Kidney epithelial cell (primary cell): Measurements from ENCODE around the gene THEM5. TPM values are rescaled to one million over a fixed set of nuclear protein-coding genes. Genes with fewer than 3 reads are reported as not detected.
"Not testable (repeated sequence)": the region's sequence is repeated elsewhere in the genome, so short reads cannot be mapped to it uniquely, and the experiment has no call there.

Experiments used
- DNase-seq: peaks from one replicate; pipeline ENCODE4 v3.0.0-alpha.2; 2010; ENCODE audit warnings: low read depth
- H3K27me3 ChIP-seq: 2 replicates; pipeline ENCODE4 v1.6.0; 2011; ENCODE audit warnings: low read length; ENCODE audit not compliant: control insufficient read depth, insufficient read depth
- H3K36me3 ChIP-seq: 2 replicates; pipeline ENCODE4 v1.5.1; 2011; ENCODE audit warnings: low read length; ENCODE audit not compliant: control insufficient read depth, insufficient read depth
- H3K4me3 ChIP-seq: 2 replicates; pipeline ENCODE4 v1.5.1; 2011; ENCODE audit warnings: low read depth, mild to moderate bottlenecking, control low read depth, low read length
- CTCF ChIP-seq: IDR thresholded peaks from 2 replicates; pipeline ENCODE4 v1.5.1; 2011; ENCODE audit warnings: mild to moderate bottlenecking, moderate library complexity, low read length, control low read depth, inconsistent platforms; ENCODE audit not compliant: insufficient read depth, poor library complexity, severe bottlenecking
- total RNA-seq: library from RNA; depleted of rRNA; stranded (reverse); fragments of >200 nt; gene quantifications from 2 replicates; pipeline ENCODE4 v1.2.3, GENCODE V29; 2015

Gene THEM5
- total RNA-seq = not detected in 2 replicates

GRCh38 chr1:151853411-151853943 lies at the start of gene THEM5:
THEM5 (minus strand) TSS chr1:151853712; CDS start chr1:151853565, 147 bp downstream.
- no peaks in the 10 kb centered on the region for H3K36me3 ChIP-seq
- TF ChIP-seq CTCF = no peak
- peaks cover 7% of the 10 kb centered on the region for H3K27me3 ChIP-seq
- DNase-seq = no peak
- no peak within 1 kb of the TSS for H3K4me3 ChIP-seq

- Histone ChIP-seq H3K27me3 (no peaks in the 10 kb centered on the region), H3K4me3 (no peak overlapping the region), H3K36me3 (no peaks in the 10 kb centered on the region)
- TF ChIP-seq CTCF = no peak
- DNase-seq = no peak
These were observed 49.3 kb upstream of the THEM5 start for GRCh38 chr1:151902858-151903257.

GRCh38 chr1:151900804-151901203 lies 47.3 kb upstream of the THEM5 start:
- not testable (repeated sequence) for H3K27me3 ChIP-seq, H3K4me3 ChIP-seq, DNase-seq, H3K36me3 ChIP-seq

GRCh38 chr1:151898519-151898991 lies 45.0 kb upstream of the THEM5 start:
- H3K27me3 ChIP-seq = no peaks in the 10 kb centered on the region
- no peak overlapping the region for H3K4me3 ChIP-seq
- H3K36me3 ChIP-seq = no peaks in the 10 kb centered on the region
- no peak for DNase-seq
- no peak for TF ChIP-seq CTCF

- no peaks in the 10 kb centered on the region for H3K27me3 ChIP-seq
- H3K4me3 ChIP-seq = no peak overlapping the region
- no peak for TF ChIP-seq CTCF
- H3K36me3 ChIP-seq = no peaks in the 10 kb centered on the region
- no peak for DNase-seq
These were observed 44.5 kb upstream of the THEM5 start for GRCh38 chr1:151897991-151898431.

- Histone ChIP-seq H3K36me3 (no peaks in the 10 kb centered on the region), H3K27me3 (no peaks in the 10 kb centered on the region), H3K4me3 (no peak overlapping the region)
- TF ChIP-seq CTCF = no peak
- DNase-seq = no peak
These were observed 39.8 kb upstream of the THEM5 start for GRCh38 chr1:151893176-151893924.
